ENCODE measurements around the gene RAC2.

Gene RAC2

DNA sequence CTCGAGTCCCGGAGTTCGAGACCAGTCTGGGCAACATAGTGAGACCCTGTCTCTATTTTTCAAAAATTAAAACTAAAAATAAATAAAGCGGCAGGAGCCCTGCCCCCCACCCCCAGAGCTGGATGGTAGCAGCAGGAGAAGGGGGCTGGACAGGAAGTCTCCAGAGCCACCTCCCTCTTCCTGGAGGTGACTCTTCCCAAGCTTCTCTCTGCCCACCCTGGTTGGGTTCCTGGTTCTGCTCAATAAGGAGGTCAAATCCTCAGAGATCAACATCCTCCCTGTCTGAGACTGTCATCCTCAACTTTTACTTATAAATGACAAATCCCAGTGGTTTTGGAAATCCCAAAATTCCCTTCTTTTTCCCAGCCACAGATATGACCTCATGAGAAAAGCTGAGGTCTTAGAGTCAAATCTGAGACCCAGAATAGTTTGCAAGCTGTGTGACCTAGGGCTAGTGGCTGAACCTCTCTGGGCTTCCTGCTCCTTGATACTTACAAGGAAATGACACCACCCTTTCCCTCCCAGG, 57.0 kb downstream of the RAC2 start:
- TF ChIP-seq, protein P1, sequence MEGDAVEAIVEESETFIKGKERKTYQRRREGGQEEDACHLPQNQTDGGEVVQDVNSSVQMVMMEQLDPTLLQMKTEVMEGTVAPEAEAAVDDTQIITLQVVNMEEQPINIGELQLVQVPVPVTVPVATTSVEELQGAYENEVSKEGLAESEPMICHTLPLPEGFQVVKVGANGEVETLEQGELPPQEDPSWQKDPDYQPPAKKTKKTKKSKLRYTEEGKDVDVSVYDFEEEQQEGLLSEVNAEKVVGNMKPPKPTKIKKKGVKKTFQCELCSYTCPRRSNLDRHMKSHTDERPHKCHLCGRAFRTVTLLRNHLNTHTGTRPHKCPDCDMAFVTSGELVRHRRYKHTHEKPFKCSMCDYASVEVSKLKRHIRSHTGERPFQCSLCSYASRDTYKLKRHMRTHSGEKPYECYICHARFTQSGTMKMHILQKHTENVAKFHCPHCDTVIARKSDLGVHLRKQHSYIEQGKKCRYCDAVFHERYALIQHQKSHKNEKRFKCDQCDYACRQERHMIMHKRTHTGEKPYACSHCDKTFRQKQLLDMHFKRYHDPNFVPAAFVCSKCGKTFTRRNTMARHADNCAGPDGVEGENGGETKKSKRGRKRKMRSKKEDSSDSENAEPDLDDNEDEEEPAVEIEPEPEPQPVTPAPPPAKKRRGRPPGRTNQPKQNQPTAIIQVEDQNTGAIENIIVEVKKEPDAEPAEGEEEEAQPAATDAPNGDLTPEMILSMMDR (IDR thresholded peaks at IDR 0.05; ENCODE audit: extremely low read depth, missing control alignments) = no peak
- no peak for DNase-seq (ENCODE audit: low spot score)

DNA sequence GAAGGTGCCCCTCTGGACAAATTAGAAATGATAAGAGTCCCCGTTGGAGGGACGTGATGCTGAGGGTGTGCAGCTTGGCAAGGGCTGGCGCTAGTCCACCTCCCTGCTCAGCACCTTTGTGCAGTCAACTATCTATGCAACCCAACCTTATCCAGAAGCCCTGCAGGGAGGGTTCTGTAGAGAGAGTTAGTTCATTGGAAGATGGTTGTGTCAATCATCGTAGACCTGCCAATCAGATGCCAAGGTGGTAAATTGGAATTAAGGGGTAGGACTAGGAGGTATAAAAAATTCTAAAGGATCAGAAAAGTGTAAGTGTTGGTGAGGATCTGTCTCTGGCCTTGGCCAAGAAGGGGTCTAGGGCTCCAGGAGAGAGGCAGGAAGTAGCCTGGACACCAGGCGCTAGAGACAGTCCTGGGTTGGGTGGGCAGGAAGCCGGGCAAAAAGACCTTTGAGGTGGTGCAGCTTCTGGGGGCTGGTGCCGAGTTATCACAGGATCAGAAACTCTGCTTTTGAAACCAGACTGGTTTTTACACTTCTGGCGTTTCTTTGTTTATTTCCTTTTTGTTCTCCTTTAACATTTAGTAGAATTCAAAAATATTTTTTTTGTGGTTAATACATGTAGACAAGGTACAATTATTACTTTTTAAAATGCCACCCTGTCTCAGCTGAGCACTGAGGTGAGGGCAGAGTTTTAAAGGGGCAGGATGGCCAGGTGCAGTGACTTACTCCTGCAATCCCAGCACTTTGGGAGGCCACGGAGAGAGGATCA, 57.7 kb downstream of the RAC2 start:
- TF ChIP-seq, protein P1 (IDR thresholded peaks at IDR 0.05; ENCODE audit: extremely low read depth, missing control alignments) = no peak
- peak; percentile 83 for DNase-seq (ENCODE audit: low spot score)

DNA sequence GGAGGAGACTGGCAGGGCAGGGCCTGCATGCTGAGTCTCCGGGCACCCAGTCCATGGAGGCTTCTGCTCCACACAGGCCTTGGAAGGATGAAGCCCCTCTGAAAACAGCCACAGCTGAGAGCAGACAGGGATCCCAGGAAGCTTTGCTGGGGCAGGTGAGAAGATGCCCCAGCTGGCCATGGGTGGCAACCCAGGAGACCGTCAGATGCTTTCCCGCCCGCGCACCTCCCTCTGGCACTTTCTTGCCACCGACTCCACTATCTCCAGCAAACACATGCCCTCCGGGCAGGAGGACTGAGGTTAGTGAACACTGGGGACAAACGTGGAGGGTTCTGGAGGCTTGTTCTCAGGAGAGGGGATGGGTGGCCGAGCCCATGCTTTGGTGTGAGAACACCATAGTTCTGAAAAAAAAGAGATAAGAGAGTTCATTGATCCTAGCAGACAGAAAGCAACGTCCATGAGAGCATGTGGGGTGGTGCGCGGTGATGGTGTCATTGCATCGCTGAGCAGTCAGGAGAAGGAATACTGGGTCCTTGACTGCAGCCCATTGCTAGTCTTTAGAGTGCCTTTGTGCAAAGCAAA, 58.3 kb downstream of the RAC2 start:
- no peak for DNase-seq (ENCODE audit: low spot score)
- TF ChIP-seq, protein P1 (IDR thresholded peaks at IDR 0.05; ENCODE audit: extremely low read depth, missing control alignments) = no peak

DNA sequence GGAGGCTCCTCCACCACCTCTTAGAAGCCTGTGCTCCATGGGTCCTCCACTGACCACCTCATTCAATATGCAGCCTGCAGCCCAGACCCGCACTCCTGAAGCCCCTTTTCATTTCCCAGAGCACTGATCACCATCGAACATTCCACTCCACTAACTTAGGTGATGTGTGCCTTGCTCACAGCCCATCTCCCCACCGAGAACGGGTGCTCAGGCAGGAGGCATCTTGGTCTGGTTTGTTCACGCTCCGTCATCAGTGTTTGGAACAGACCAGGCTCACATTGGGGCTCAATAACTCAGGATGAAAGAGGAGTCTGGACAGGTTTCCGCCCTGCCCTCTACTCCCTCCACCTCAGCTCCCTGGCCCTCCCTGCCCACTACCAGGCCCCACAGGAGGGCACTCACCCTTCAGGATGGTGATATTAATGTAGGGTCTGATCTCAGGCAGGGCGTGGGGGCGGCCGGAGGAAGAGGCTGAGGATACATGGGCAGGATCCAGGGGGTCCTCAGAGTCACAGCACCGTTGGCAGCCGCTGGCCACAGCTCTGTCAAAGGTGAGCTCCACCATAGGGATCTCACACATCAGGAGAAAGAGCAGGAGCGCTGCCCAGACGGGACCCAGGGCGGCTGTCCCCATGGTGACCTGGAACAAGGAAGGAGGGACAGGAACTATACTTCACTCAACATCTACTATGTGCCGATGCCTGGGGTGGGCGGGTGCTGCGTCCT, 59.1 kb downstream of the RAC2 start:
- TF ChIP-seq, protein P1 (IDR thresholded peaks at IDR 0.05; ENCODE audit: extremely low read depth, missing control alignments) = no peak
- no peak for DNase-seq (ENCODE audit: low spot score)

DNA sequence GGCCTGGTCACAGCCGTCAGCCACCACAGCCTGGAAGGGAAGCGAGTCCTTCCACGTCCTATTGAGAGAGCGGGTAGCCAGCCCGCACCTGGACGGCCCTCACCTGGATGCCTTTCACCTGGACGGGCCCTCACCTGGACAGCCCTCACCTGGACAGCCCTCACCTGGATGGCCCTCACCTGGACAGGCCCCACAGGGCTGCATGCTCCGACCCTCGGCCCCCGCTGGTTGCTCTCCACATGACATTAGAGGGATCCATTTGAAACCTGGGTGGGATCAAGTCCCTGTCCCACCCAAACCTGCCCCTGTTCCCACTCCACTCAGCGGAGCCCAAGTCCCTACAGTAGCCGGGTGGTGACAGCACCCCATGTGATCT, 59.7 kb downstream of the RAC2 start:
- DNase-seq (ENCODE audit: low spot score) = no peak
- TF ChIP-seq, protein P1 (IDR thresholded peaks at IDR 0.05; ENCODE audit: extremely low read depth, missing control alignments) = no peak

DNA sequence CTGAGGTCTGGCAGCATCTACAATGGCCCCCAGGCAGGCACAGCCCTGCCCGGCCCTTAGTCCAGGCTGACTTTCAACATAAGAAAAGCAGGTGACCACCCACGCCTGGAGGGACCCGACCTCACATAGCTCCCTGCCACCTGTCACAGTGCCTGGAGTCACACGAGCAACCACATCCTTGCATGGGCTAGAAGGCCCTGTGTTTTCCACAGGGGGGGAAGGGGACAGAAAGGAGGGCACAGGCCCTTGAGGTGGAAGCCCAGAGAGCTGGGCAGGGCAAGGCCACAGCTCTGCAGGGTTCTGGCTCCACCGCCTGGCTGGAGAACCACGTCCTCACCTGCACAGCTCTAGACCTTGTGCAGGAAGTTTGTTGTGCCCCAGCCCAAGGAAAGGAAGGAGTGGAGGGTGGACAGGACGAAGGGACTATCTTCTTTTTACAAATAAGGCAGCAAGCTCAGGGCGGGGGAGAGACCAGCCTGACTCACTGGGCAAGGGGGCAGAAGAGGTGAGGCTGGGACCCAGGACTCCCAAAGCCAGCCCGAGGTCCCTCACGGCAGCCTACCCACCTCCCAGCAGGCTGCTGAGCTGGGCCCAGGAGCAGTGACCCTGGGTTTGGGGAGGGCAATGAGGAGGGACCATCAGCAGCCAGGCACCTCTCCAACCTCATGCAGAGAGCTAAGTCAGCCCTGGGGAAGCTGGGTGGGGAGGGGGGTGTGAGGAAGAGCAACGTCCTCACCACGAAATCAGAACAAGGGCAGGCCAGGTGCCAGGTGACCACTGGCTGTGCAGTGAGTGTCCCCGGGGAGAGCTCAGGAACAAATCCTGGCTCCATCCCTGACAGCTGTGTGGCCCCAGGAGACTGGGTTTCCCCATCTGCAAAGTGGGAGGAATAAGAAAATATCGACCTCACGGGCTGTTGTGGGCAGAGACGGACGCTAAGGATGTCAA, 60.4 kb downstream of the RAC2 start:
- TF ChIP-seq, protein P1 (IDR thresholded peaks at IDR 0.05; ENCODE audit: extremely low read depth, missing control alignments) = no peak
- no peak for DNase-seq (ENCODE audit: low spot score)

All from GM20000 (cell line).